ENCODE data around the gene CTSL. TPM values are rescaled to one million over a fixed set of nuclear protein-coding genes. Genes with fewer than 3 reads are reported as not detected.

CTSL gene
- total RNA-seq, 1 experiment from 2014 or later = 134 TPM

GRCh38 chr9:87699835-87700234, 26.1 kb upstream of the CTSL start:
- no peak for DNase-seq (ENCODE audit: low read depth)

- DNase-seq (ENCODE audit: low read depth) = no peak
Measured at GRCh38 chr9:87701491-87701890, 24.4 kb upstream of the CTSL start.

GRCh38 chr9:87701931-87702421, 23.9 kb upstream of the CTSL start:
- DNase-seq (ENCODE audit: low read depth) = no peak

- DNase-seq (ENCODE audit: low read depth) = no peak
Measured at GRCh38 chr9:87702921-87703320, 23.0 kb upstream of the CTSL start.

- DNase-seq (ENCODE audit: low read depth) = no peak
Measured at GRCh38 chr9:87703636-87704276, 22.2 kb upstream of the CTSL start.

- DNase-seq (ENCODE audit: low read depth) = no peak
Measured at GRCh38 chr9:87704342-87704741, 21.6 kb upstream of the CTSL start.

- no peak for DNase-seq (ENCODE audit: low read depth)
Measured at GRCh38 chr9:87706066-87706739, 19.7 kb upstream of the CTSL start.

GRCh38 chr9:87707805-87708506, 18.0 kb upstream of the CTSL start:
- DNase-seq (ENCODE audit: low read depth) = no peak

- no peak for DNase-seq (ENCODE audit: low read depth)
Measured at GRCh38 chr9:87708546-87708945, 17.4 kb upstream of the CTSL start.

GRCh38 chr9:87708986-87709728, 16.8 kb upstream of the CTSL start:
- DNase-seq (ENCODE audit: low read depth) = no peak

GRCh38 chr9:87710443-87710842, 15.5 kb upstream of the CTSL start:
- no peak for DNase-seq (ENCODE audit: low read depth)

GRCh38 chr9:87711857-87712800, 13.8 kb upstream of the CTSL start:
- DNase-seq (ENCODE audit: low read depth) = peak; percentile 61

- DNase-seq (ENCODE audit: low read depth) = no peak
Measured at GRCh38 chr9:87712801-87713277, 13.1 kb upstream of the CTSL start.

GRCh38 chr9:87713278-87713987, 12.5 kb upstream of the CTSL start:
- DNase-seq (ENCODE audit: low read depth) = peak; percentile 99

- DNase-seq (ENCODE audit: low read depth) = no peak
Measured at GRCh38 chr9:87713988-87714330, 12.0 kb upstream of the CTSL start.

GRCh38 chr9:87714819-87715218, 11.1 kb upstream of the CTSL start:
- DNase-seq (ENCODE audit: low read depth) = peak; percentile 71

- no peak for DNase-seq (ENCODE audit: low read depth)
Measured at GRCh38 chr9:87716141-87716540, 9.8 kb upstream of the CTSL start.

- no peak for DNase-seq (ENCODE audit: low read depth)
Measured at GRCh38 chr9:87717456-87717855, 8.5 kb upstream of the CTSL start.

GRCh38 chr9:87718231-87718630, 7.7 kb upstream of the CTSL start:
- no peak for DNase-seq (ENCODE audit: low read depth)

Data from HT1080 (cell line).